ENCODE results near the gene ZC3H6.

- TF ChIP-seq EP300 (IDR thresholded peaks at IDR 0.05) (no peak), CTCF (IDR thresholded peaks at IDR 0.05) (no peak)
These were observed 65.3 kb downstream of the ZC3H6 start for GRCh38 chr2:112340475-112341267.
